ENCODE measurements around the gene CBX4. TPM values are rescaled to one million over a fixed set of nuclear protein-coding genes. Genes with fewer than 3 reads are reported as not detected.

The CBX4 gene
- total and polyA plus RNA-seq, 2 of the 13 experiments (the other 11 are each of a cell fraction or from before 2014, with no cell fraction given): 25.8 to 50.8 TPM

DNA sequence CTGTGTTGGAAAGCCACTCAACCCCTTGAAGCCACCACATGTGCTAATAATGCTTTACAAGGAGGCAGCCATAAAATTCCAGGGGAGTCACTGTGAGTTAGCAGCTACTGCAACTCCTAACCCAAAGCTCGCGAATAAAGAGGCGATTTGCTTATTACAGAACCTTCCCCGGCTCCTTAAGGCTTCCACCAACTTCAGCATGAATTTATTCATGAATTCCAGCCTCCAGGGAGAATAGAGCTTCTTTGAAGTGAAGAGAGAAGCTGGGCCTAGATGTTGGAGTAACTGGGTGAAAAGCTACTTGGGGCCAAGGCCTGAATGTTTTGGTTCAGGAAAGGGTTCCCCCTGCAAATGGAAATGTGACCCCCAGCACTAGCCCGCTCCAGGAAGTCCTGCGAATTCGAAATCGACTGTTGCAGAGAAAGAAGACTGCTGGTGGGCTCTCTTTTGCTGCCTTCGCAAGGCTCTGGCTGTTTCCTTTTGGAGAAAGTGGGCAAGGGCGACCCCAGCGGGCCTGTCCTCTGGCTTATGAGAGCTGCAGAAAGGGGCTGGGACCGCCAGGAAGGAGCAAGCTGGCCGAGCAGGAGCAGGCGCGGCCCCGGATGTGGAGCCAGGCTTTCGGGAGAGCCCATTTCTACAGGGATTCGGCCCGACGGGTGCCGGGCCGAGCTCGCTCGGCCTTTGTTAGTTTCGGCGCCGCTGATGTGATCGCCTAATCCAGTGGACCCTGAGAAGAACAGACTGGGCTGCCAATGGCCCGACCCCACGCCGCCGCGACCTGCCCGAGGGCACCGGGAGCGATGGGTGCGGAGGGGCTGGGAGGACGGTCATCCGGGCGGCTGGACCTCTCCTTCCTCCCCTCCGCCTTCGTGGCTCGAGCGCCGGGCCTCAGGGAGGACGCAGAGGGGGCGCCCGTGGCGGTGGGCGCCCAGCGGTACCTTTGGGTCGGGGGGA lies 50.0 kb downstream of the CBX4 start (continued):
- TF ChIP-seq ARID5B (CRISPR knock-in tag; IDR thresholded peaks at IDR 0.05): no peak
- TF ChIP-seq IRX3 (CRISPR knock-in tag; IDR thresholded peaks at IDR 0.05; ENCODE audit: borderline replicate concordance, low read depth): no peak
- no peak for TF ChIP-seq ATF1 (CRISPR knock-in tag; IDR thresholded peaks at IDR 0.05)
- TF ChIP-seq ZBTB40 (IDR thresholded peaks at IDR 0.05): no peak
- TF ChIP-seq ZBTB40 (CRISPR knock-in tag; IDR thresholded peaks at IDR 0.05): no peak; the same call in 1 of the 2 replicates
- TF ChIP-seq PHF20 (CRISPR knock-in tag; IDR thresholded peaks at IDR 0.05): no peak
- TF ChIP-seq POLR2AphosphoS2 (IDR thresholded peaks at IDR 0.05; ENCODE audit: low read depth, low read length): no peak
- no peak for TF ChIP-seq JDP2 (CRISPR knock-in tag; IDR thresholded peaks at IDR 0.05; ENCODE audit: borderline replicate concordance)
- no peak for TF ChIP-seq ZBTB21 (CRISPR knock-in tag; IDR thresholded peaks at IDR 0.05)
- no peak for TF ChIP-seq GRHL1 (CRISPR knock-in tag; conservative IDR thresholded peaks at IDR 0.05)
- TF ChIP-seq NFE2 (CRISPR knock-in tag; IDR thresholded peaks at IDR 0.05): no peak
- no peak for TF ChIP-seq ZNF382 (CRISPR knock-in tag; IDR thresholded peaks at IDR 0.05; ENCODE audit: borderline replicate concordance)
